Measurements from ENCODE around the gene TMEM106A. TPM values are rescaled to one million over a fixed set of nuclear protein-coding genes. Genes with fewer than 3 reads are reported as not detected.
A peak's percentile ranks its signal among the peaks of the same experiment; 100 is the strongest.
"Not testable (repeated sequence)": the region's sequence is repeated elsewhere in the genome, so short reads cannot be mapped to it uniquely, and the experiment has no call there.

TMEM106A gene
- polyA plus RNA-seq, 1 donor from 2014 or later: 10.4 TPM

DNA sequence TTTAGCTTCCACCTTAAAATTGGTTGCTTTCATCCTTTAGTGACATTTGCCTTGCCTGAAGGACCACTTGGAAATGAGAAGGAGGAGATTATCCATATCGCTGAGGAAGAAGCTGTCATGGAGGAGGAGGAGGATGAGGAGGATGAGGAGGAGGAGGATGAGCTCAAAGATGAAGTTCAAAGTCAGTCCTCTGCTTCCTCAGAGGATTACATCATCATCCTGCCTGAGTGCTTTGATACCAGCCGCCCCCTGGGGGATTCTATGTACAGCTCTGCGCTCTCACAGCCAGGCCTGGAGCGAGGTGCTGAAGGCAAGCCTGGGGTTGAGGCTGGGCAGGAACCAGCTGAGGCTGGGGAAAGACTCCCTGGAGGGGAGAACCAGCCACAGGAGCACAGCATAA, 11.5 kb upstream of the TMEM106A start:
- no peaks in the 10 kb centered on the region for H3K27me3 Mint-ChIP-seq
- H3K4me1 Mint-ChIP-seq: peaks cover 0 to 1% (median 0%) of the 10 kb centered on the region in 3 donors
- H3K27ac Mint-ChIP-seq: peak overlapping the region in 1 of 3 donors; percentile 19
- H3K36me3 Mint-ChIP-seq: peaks cover 2% of the 10 kb centered on the region
- no peaks in the 10 kb centered on the region for H3K9me3 Mint-ChIP-seq
- H3K4me3 Mint-ChIP-seq: no peak overlapping the region

DNA sequence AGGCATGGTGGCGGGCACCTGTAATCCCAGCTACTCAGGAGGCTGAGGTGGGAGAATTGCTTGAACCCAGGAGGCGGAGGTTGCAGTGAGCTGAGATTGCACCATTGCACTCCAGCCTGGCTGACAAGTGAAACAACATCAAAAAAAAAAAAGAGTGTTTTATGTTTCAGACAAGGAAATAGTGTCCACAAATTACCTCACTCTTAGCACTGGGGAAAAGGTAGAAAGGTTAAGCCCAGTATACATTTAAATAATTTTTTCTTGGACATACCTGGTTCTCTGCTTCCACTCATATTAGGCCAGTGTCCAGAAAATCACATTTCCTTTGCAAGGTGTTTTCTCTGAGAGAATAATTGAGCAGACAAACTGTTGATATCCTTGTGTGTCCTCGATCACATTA, 8.7 kb upstream of the TMEM106A start:
- not testable (repeated sequence) for H3K27ac Mint-ChIP-seq, H3K36me3 Mint-ChIP-seq, H3K4me1 Mint-ChIP-seq

GRCh38 chr17:43210576-43210975, 1.1 kb upstream of the TMEM106A start:
- peaks cover 4% of the 10 kb centered on the region for H3K36me3 Mint-ChIP-seq

More for the DNA sequence above, 8.7 kb upstream of the TMEM106A start:
- not testable (repeated sequence) for H3K4me3 Mint-ChIP-seq, H3K9me3 Mint-ChIP-seq, H3K27me3 Mint-ChIP-seq

GRCh38 chr17:43211123-43211479, 574 bp upstream of the TMEM106A start:
- no peaks in the 10 kb centered on the region for H3K27me3 Mint-ChIP-seq
- H3K4me1 Mint-ChIP-seq: peaks cover 20 to 25% (median 25%) of the 10 kb centered on the region in 3 donors
- no peaks in the 10 kb centered on the region for H3K9me3 Mint-ChIP-seq
- peak overlapping the region; percentile 93 to 99 (median 98) for H3K4me3 Mint-ChIP-seq
- peak overlapping the region; percentile 89 to 97 (median 92) for H3K27ac Mint-ChIP-seq
- H3K36me3 Mint-ChIP-seq: peaks cover 4% of the 10 kb centered on the region

More at GRCh38 chr17:43210576-43210975, 1.1 kb upstream of the TMEM106A start:
- H3K27me3 Mint-ChIP-seq: no peaks in the 10 kb centered on the region
- peak overlapping the region; percentile 89 to 97 (median 92) for H3K27ac Mint-ChIP-seq
- peak overlapping the region; percentile 93 to 99 (median 98) for H3K4me3 Mint-ChIP-seq
- H3K4me1 Mint-ChIP-seq: peaks cover 16 to 25% (median 23%) of the 10 kb centered on the region in 3 donors
- H3K9me3 Mint-ChIP-seq: no peaks in the 10 kb centered on the region

DNA sequence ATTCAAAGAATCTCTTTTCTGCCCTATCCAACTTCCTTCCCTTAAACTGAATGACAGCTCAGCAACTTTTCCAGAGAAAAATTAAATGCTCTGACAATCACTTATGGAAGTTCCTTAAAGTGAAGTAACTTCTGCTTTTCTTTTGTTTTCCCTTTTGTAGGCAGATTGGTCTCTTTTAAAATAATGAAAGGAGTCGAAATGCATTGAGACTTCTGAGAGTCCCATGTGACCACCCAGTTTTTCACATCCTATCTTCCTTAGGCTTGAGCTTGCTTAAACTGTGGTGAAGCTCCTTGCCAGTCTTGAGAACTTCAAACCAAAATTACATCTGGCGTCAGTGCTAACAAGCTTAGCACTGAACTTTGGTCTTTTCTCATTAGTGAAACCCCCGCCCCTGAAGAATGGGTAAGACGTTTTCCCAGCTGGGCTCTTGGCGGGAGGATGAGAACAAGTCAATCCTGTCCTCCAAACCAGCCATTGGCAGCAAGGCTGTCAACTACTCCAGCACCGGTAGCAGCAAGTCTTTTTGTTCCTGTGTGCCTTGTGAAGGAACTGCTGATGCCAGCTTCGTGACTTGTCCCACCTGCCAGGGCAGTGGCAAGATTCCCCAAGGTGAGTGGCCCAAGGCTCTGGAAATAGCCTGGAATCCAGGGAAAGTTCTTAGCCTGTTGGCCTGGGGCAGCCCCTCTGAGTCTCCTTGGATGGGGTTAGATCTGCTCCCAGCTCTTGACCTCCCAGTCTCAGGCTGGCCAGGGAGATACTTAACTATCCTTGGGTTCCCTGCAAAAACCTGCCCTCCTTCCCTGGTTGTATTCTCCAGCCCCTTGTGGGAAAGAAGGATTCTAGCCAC, 1.2 kb downstream of the TMEM106A start:
- H3K27me3 Mint-ChIP-seq: no peaks in the 10 kb centered on the region
- peaks cover 20 to 25% (median 25%) of the 10 kb centered on the region in 3 donors for H3K4me1 Mint-ChIP-seq
- H3K36me3 Mint-ChIP-seq: peaks cover 7% of the 10 kb centered on the region
- no peaks in the 10 kb centered on the region for H3K9me3 Mint-ChIP-seq
- H3K27ac Mint-ChIP-seq: peak overlapping the region; percentile 89 to 97 (median 92)
- peak overlapping the region; percentile 93 to 99 (median 98) for H3K4me3 Mint-ChIP-seq

- H3K9me3 Mint-ChIP-seq: no peaks in the 10 kb centered on the region
- H3K36me3 Mint-ChIP-seq: peaks cover 7% of the 10 kb centered on the region
- H3K27me3 Mint-ChIP-seq: no peaks in the 10 kb centered on the region
- peak overlapping the region in 1 of 3 donors; percentile 92 for H3K27ac Mint-ChIP-seq
- H3K4me1 Mint-ChIP-seq: peaks cover 20 to 25% (median 20%) of the 10 kb centered on the region in 3 donors
- peak overlapping the region; percentile 12 to 98 (median 76) for H3K4me3 Mint-ChIP-seq
Measured at GRCh38 chr17:43213545-43213944, 1.9 kb downstream of the TMEM106A start.

DNA sequence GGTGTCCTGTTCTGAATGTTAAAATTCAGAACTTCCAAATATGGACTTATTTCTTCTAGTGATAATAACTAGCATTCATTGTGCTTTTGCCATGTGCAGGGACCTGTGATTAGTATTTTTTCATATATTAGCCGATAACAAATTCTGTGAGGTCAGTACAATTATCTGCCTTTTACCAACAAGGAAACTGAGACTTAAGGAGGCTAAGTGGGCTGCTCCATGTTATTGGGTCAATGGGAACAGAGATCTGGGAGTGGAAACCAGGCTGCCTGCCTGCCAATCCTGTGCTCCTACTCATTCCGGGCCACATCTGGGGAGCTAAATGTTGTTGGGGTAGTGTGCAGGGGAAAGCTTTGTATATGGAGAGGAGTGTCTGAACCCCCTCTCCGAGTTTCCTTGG, 3.7 kb downstream of the TMEM106A start:
- H3K4me3 Mint-ChIP-seq: no peak overlapping the region

DNA sequence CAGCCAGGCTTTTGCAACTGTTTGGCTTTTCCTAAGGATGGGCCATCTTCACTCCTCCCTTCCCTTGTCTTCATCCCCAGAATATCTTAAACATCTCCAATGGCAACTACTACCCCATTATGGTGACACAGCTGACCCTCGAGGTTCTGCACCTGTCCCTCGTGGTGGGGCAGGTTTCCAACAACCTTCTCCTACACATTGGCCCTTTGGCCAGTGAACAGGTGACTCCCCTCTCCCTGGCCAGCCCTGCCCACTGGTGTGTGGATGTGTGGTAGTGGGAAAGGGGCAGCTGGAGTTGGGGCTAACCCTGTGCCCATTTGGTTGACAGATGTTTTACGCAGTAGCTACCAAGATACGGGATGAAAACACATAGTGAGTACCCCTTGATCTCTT, 4.7 kb downstream of the TMEM106A start:
- peaks cover 11 to 21% (median 20%) of the 10 kb centered on the region in 3 donors for H3K4me1 Mint-ChIP-seq
- no peak overlapping the region for H3K4me3 Mint-ChIP-seq
- H3K27me3 Mint-ChIP-seq: no peaks in the 10 kb centered on the region
- H3K36me3 Mint-ChIP-seq: peaks cover 4% of the 10 kb centered on the region
- no peak overlapping the region for H3K27ac Mint-ChIP-seq
- no peaks in the 10 kb centered on the region for H3K9me3 Mint-ChIP-seq

More for the DNA sequence above, 3.7 kb downstream of the TMEM106A start:
- Mint-ChIP-seq H3K27me3 (no peaks in the 10 kb centered on the region), H3K4me1 (peaks cover 18 to 27% (median 20%) of the 10 kb centered on the region in 3 donors), H3K36me3 (peaks cover 4% of the 10 kb centered on the region), H3K27ac (peak overlapping the region in 1 of 3 donors; percentile 47), H3K9me3 (no peaks in the 10 kb centered on the region)

DNA sequence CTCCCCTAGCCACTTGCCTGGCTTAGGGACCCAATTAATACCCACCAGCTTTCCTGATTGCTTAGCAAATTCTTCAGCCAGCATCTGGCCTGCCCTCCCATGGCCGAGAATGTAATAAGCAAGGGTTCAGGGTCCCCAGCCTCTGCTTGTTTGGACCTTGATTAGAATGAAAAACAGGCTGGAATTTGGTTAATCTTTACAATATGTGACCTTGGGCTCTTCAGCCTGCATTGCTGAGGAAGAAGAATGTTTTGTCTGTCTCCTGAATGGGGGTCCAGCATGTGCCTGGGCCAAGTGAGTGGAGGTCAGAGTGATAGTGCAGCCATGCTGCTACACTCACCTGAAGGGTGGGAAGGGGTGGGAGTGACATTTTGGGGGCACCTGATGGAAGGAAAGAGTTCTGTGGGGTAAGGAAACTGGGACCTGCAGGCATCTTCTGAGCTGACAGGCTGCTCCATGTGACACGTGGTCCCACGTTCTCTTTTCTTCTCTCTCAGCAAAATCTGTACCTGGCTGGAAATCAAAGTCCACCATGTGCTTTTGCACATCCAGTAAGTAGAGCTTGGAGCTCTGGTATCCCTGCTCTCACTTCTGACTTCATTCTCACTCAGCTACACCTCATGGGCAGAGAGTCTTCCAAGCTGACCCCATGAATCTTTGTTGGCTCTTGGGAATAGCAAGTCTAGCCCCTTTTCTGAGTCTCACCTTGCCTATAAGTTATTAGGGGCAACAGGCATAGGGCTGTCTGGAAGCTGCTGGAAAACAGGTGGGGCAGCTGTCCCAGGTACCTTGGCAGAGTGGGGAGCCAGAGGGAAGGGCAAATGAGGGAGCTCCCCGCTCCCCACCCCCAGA, 5.3 kb downstream of the TMEM106A start:
- H3K9me3 Mint-ChIP-seq: no peaks in the 10 kb centered on the region
- H3K36me3 Mint-ChIP-seq: peaks cover 4% of the 10 kb centered on the region
- peaks cover 11 to 19% (median 16%) of the 10 kb centered on the region in 3 donors for H3K4me1 Mint-ChIP-seq
- peak overlapping the region in 1 of 4 donors; percentile 29 for H3K4me3 Mint-ChIP-seq
- no peaks in the 10 kb centered on the region for H3K27me3 Mint-ChIP-seq
- peak overlapping the region in 1 of 3 donors; percentile 23 for H3K27ac Mint-ChIP-seq

GRCh38 chr17:43217614-43218087, 6.0 kb downstream of the TMEM106A start:
- Mint-ChIP-seq H3K27ac (peak overlapping the region in 1 of 3 donors; percentile 23), H3K27me3 (no peaks in the 10 kb centered on the region)

DNA sequence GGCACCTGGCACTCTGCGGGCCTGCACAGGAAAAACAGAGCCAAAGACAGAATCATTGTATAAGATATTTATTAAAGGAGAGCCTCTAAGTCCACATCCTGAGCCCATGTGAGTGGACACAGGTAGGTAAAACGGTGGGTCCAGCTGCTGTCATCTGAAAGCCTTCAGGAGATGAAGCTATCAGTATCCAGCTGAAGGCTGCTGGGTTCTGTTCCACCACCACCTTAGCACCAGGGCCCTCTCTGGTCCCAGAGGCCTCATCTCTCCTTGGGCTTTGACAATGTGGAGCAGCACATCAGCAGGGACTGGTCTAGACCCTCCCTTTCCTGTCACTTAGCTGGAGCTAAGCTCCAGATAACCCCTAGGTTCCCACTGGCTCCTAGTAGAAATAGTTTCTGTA, 7.3 kb downstream of the TMEM106A start:
- peaks cover 1 to 8% (median 6%) of the 10 kb centered on the region in 3 donors for H3K4me1 Mint-ChIP-seq
- no peaks in the 10 kb centered on the region for H3K27me3 Mint-ChIP-seq
- H3K36me3 Mint-ChIP-seq: peaks cover 4% of the 10 kb centered on the region
- H3K4me3 Mint-ChIP-seq: no peak overlapping the region
- H3K9me3 Mint-ChIP-seq: no peaks in the 10 kb centered on the region
- no peak overlapping the region for H3K27ac Mint-ChIP-seq

More at GRCh38 chr17:43217614-43218087, 6.0 kb downstream of the TMEM106A start:
- H3K36me3 Mint-ChIP-seq: peaks cover 4% of the 10 kb centered on the region
- H3K9me3 Mint-ChIP-seq: no peaks in the 10 kb centered on the region
- peak overlapping the region in 1 of 4 donors; percentile 29 for H3K4me3 Mint-ChIP-seq
- H3K4me1 Mint-ChIP-seq: peaks cover 7 to 12% (median 11%) of the 10 kb centered on the region in 3 donors

GRCh38 chr17:43219746-43220380, 8.2 kb downstream of the TMEM106A start:
- Mint-ChIP-seq H3K4me1 (peaks cover 1 to 8% (median 6%) of the 10 kb centered on the region in 3 donors), H3K9me3 (no peaks in the 10 kb centered on the region), H3K36me3 (peaks cover 4% of the 10 kb centered on the region), H3K27ac (peak overlapping the region in 1 of 3 donors; percentile 92), H3K27me3 (no peaks in the 10 kb centered on the region), H3K4me3 (no peak overlapping the region)

GRCh38 chr17:43220511-43221125, 8.9 kb downstream of the TMEM106A start:
- Mint-ChIP-seq H3K4me3 (no peak overlapping the region), H3K4me1 (peaks cover 1 to 6% (median 3%) of the 10 kb centered on the region in 3 donors), H3K36me3 (peaks cover 4% of the 10 kb centered on the region), H3K9me3 (no peaks in the 10 kb centered on the region), H3K27ac (no peak overlapping the region), H3K27me3 (no peaks in the 10 kb centered on the region)

- Mint-ChIP-seq H3K27ac (peak overlapping the region in 2 of 3 donors; percentile 58 to 67), H3K4me1 (peaks cover 0 to 4% (median 1%) of the 10 kb centered on the region in 3 donors), H3K9me3 (no peaks in the 10 kb centered on the region), H3K4me3 (peak overlapping the region in 1 of 4 donors; percentile 1), H3K27me3 (no peaks in the 10 kb centered on the region), H3K36me3 (no peaks in the 10 kb centered on the region)
Measured at GRCh38 chr17:43224146-43224705, 12.6 kb downstream of the TMEM106A start.
